Pancreas (tissue), 10 donors: ENCODE data around the gene LIM2. TPM values are rescaled to one million over a fixed set of nuclear protein-coding genes. Genes with fewer than 3 reads are reported as not detected.
A peak's percentile ranks its signal among the peaks of the same experiment; 100 is the strongest.

ENCODE experiments used
- ATAC-seq, 4 donors: fragments of 200-7000 bp; cut with Tn5 transposase; one replicate each; pipeline versions ENCODE4 v1.8.0 to v1.9.1; 2020; ENCODE audit warnings: mild to moderate bottlenecking in 4 of 4, moderate library complexity in 4 of 4
- DNase-seq, 6 donors: peaks; one replicate each; pipeline ENCODE4 v3.0.0-alpha.2; 2020
- FAIRE-seq: peaks from 2 replicates; lab custom pipeline; 2012; peaks lifted over from hg19 to GRCh38; lab: Jason Lieb, UNC
- H3K27ac ChIP-seq, 4 donors: fragments of 200-600 bp; sonication (generic); 1 replicate in 3 of 4; 2 replicates in 1 of 4; pipeline versions ENCODE4 v1.5.0 to v1.8.0; 2020
- H3K27me3 ChIP-seq, 4 donors: fragments of 200-600 bp; one replicate each; pipeline ENCODE4 v1.8.0; 2021
- H3K36me3 ChIP-seq, 3 donors: fragments of 200-600 bp; sonication (generic) in 1 of 3; one replicate each; pipeline versions ENCODE4 v1.5.0 to v1.8.0; 2020 to 2021
- H3K4me1 ChIP-seq, 3 donors: fragments of 200-600 bp; one replicate each; pipeline ENCODE4 v1.8.0; 2021
- H3K4me3 ChIP-seq, 4 donors: fragments of 200-600 bp; sonication (generic) in 2 of 4; one replicate each; pipeline versions ENCODE4 v1.5.0 to v1.8.0; 2020 to 2021
- H3K9me3 ChIP-seq, 4 donors: fragments of 200-600 bp; one replicate each; pipeline ENCODE4 v1.8.0; 2021
- CTCF ChIP-seq, 4 donors: fragments of 200-600 bp; sonication (generic) in 3 of 4; IDR thresholded peaks; one replicate each; pipeline versions ENCODE4 v1.5.0 to v1.8.0; 2021; ENCODE audit warnings: antibody characterized with exemption in 4 of 4
- WGBS, 2 donors: extraction: QIAGEN DNeasy Blood & Tissue Kit; methylation state at CpG; one replicate each; pipeline ENCODE4 v1.1.7; 2013; 5-methylcytosine and 5-hydroxymethylcytosine counted together
- intact Hi-C, 3 donors: fragments of 100-400 bp; cut with DNase I; formaldehyde crosslinking; loops; one replicate each; pipeline versions ENCODE4 v1.11.1 to v1.14.2; 2022
- polyA plus RNA-seq, 2 donors: library from polyadenylated mRNA; stranded (reverse); fragments of 200-250 nt; gene quantifications; one replicate each; pipeline ENCODE4 v1.2.3, GENCODE V29; 2013
- total RNA-seq, 6 donors: library from RNA; stranded (reverse); fragmentation: NEBNext Ultra II Directional in 4 of 6; extraction: Animal tissue kit (Norgen Biotek cat#: 25700) in 4 of 6; gene quantifications; one replicate each; pipeline versions ENCODE4 v1.2.1 to v1.2.4, GENCODE V29; 2021 to 2023
- donor health status: healthy with polysubstance abuse.
- donor health status: DM: no; HTN: no; CAD: no; lungs with moderate emphysema.
- donor health status: DM: no; HTN: no; CAD: no.
- donor health status: control.
- donor health status: control.
- donor health status: Bipolar disorder and iron deficiency.
- donor health status: DM: yes; HTN: yes; CAD: no.
- donor health status: DM: no; HTN: no; CAD: no.
- donor health status: DM: no; HTN: no; CAD: no.
- donor health status: DM: yes; HTN: yes; CAD: no.

Gene LIM2
- total and polyA plus RNA-seq, 8 donors: not detected

GRCh38 chr19:51386882-51387520 is 773 bp downstream of the LIM2 start:
- Histone ChIP-seq H3K4me3 (no peak overlapping the region), H3K9me3 (no peaks in the 10 kb centered on the region), H3K4me1 (no peaks in the 10 kb centered on the region), H3K27me3 (no peaks in the 10 kb centered on the region), H3K27ac (no peak overlapping the region), H3K36me3 (no peaks in the 10 kb centered on the region)
- DNase-seq: peak in 1 of 6 donors; percentile 47
- 59 to 67% methylated on average over 14 of the region's 14 CpGs for WGBS, 2 donors
- FAIRE-seq: no peak
- intact Hi-C loops: no loop called here
- no peak for TF ChIP-seq CTCF (IDR thresholded peaks at IDR 0.05)
- no peak for ATAC-seq

DNA sequence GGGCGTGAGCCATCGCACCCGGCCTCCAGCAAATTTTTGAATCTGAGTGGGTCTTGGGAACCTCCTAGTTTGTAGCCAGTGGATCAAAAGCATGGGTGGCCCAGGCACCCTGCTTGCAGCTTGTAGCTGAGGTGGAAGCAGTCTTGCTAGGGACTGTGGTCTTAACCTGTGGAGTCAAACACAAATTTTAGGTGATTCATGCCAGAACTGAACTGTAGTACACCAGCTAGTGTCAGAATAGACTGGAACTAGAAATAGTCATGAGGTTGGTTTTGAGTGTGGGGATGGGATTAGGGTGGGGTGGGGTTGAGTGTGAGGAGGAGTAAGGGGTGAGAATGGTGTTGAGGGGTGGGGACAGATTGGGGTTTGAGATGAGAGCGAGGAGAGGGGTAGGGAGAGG is 5.8 kb downstream of the LIM2 start:
- Histone ChIP-seq H3K9me3 (no peaks in the 10 kb centered on the region), H3K27ac (no peak overlapping the region), H3K4me3 (no peak overlapping the region), H3K4me1 (no peaks in the 10 kb centered on the region), H3K36me3 (no peaks in the 10 kb centered on the region), H3K27me3 (no peaks in the 10 kb centered on the region)
- 89 to 95% methylated on average over 4 of the region's 4 CpGs for WGBS, 2 donors
- no peak for ATAC-seq
- DNase-seq: no peak
- intact Hi-C loops: no loop called here
- FAIRE-seq: no peak
- TF ChIP-seq CTCF (IDR thresholded peaks at IDR 0.05): no peak

GRCh38 chr19:51380379-51380778 is 7.4 kb downstream of the LIM2 start:
- no peaks in the 10 kb centered on the region for H3K9me3 ChIP-seq
- ATAC-seq (no peak), FAIRE-seq (no peak), DNase-seq (no peak)
- no peak overlapping the region for H3K4me3 ChIP-seq
- H3K4me1 ChIP-seq: no peaks in the 10 kb centered on the region
- 80 to 82% methylated on average over 9 of the region's 9 CpGs for WGBS, 2 donors
- H3K27ac ChIP-seq: no peak overlapping the region
- H3K27me3 ChIP-seq: no peaks in the 10 kb centered on the region
- intact Hi-C loops: no loop called here
- TF ChIP-seq CTCF (IDR thresholded peaks at IDR 0.05): no peak
- H3K36me3 ChIP-seq: no peaks in the 10 kb centered on the region

DNA sequence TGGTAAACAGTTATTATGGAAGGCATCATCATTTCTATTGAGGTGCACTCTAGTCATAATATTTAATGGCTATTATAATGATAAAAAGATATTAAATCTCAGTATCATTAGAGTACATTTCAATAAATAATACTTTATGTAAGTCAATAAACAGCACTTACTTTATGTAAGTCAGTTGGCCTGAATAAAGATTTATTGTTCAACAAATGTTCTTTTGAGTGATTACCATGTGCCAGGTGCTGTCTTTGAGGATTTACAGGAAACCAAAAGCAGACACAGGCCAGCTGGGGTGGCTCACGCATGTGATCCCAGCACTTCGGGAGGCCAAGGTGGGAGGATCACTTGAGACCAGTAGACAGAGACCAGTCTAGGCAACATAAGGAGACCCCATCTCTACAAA is 10.4 kb downstream of the LIM2 start:
- no peaks in the 10 kb centered on the region for H3K36me3 ChIP-seq
- TF ChIP-seq CTCF (IDR thresholded peaks at IDR 0.05): no peak
- DNase-seq (peak in 1 of 6 donors; percentile 16), ATAC-seq (no peak), FAIRE-seq (no peak)
- intact Hi-C loops: no loop called here
- H3K9me3 ChIP-seq: no peaks in the 10 kb centered on the region
- H3K27ac ChIP-seq: no peak overlapping the region
- H3K4me3 ChIP-seq: no peak overlapping the region
- no peaks in the 10 kb centered on the region for H3K27me3 ChIP-seq
- no peaks in the 10 kb centered on the region for H3K4me1 ChIP-seq
- 75 to 77% methylated on average over 2 of the region's 2 CpGs for WGBS, 2 donors

GRCh38 chr19:51375504-51376221 is 12.1 kb downstream of the LIM2 start:
- no peak for FAIRE-seq
- WGBS, 2 donors: 69 to 70% methylated on average over 11 of the region's 11 CpGs
- intact Hi-C loops: no loop called here
- Histone ChIP-seq H3K4me1 (no peaks in the 10 kb centered on the region), H3K9me3 (no peaks in the 10 kb centered on the region), H3K27me3 (no peaks in the 10 kb centered on the region), H3K36me3 (no peaks in the 10 kb centered on the region), H3K4me3 (no peak overlapping the region), H3K27ac (no peak overlapping the region)
- DNase-seq: peak in 1 of 6 donors; percentile 15
- no peak for TF ChIP-seq CTCF (IDR thresholded peaks at IDR 0.05)
- no peak for ATAC-seq
